HG03439 (cell line): ENCODE results near the gene UGT3A1.

Experiments used
- ATAC-seq: cut with Tn5 transposase; IDR thresholded peaks from one replicate; pipeline ENCODE4 v1.9.1; 2021; ENCODE audit warnings: mild to moderate bottlenecking, moderate library complexity; ENCODE audit not compliant: unreplicated experiment

The UGT3A1 gene

DNA sequence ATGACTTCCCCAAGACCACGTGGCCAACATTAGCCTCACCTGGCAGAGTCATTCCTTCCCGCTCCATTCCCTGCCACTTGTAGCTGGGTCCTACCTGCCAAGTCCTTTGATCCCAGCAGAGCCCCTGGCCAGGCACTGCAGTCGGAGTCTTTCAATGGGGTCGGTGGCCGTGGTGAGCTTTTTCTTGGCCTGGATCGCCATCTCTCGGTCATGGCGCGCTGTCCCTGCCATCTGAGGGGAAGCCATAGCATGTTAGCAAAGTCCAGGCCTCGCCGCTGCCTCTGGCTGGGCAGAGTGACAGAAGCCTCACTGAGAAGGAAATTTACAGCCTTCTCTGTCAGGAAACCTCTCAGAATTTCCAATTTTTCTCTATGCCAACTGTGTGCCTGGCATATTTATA lies 70.3 kb downstream of the UGT3A1 start:
- no peak for ATAC-seq

DNA sequence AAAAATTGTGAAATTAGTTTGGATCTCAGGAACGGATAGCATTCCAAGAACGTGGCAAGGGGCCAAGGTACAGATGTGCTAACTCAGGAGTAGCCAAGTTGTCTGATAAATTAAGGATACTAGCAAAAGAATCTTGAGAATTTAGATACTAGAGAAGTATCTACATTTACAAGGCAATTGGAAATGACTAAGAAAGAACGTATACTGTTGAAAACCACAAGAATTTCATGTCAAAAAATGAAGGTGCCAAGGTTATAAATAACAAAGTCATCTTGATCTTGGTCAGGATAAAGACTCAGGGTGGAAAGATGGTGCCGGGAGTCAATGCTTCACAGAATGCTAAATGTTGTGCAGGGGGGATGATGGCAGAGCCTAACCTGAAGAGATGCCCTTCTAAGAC lies 72.0 kb downstream of the UGT3A1 start:
- no peak for ATAC-seq

- no peak for ATAC-seq
Measured at GRCh38 chr5:35908814-35909213, 82.4 kb downstream of the UGT3A1 start.

DNA sequence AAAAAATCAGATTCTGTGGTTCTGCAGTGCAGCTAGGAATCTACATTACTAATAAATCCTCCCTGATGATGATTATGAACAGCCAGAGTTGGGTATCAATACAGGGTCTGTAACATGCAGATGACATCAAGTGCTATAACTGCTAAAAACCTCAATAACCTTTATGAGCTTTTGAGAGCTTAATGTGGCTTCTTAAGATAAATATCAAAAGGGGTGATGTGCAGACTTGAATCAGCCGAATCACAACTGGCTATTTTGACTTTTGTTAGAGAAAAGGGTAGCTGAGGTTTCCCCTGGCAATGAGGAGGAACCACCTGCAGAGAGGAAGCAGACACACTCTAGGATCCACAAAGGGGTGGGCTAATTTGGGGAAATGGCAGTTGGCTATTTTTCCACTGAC lies 83.0 kb downstream of the UGT3A1 start:
- no peak for ATAC-seq

GRCh38 chr5:35904443-35905132 lies 86.6 kb downstream of the UGT3A1 start:
- ATAC-seq = no peak

DNA sequence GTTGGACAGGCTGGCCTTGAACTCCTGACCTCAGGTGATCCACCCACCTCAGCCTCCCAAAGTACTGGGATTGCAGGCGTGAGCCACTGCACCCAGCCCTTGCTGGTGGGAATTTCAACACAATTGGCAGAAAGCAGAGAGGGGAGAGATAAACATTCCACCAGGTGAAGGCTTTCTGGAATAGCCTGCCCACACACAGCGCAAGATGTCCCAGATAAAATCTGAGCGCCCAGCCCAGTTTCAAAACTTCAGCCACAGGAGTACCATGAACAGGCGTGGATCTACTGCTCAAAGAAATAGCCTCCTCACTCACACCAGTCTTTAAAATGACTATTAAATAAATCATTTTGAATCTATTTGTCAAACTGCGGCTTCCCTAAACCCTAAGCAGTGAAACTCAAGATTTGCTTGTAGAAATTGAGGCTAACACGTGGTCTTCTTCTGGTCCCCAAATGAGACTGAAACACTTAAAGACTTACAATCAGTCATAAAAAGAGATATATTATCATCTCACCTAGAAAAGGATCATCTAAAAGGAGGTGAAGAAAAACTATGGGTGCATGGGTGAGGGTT lies 87.5 kb downstream of the UGT3A1 start:
- ATAC-seq = no peak

DNA sequence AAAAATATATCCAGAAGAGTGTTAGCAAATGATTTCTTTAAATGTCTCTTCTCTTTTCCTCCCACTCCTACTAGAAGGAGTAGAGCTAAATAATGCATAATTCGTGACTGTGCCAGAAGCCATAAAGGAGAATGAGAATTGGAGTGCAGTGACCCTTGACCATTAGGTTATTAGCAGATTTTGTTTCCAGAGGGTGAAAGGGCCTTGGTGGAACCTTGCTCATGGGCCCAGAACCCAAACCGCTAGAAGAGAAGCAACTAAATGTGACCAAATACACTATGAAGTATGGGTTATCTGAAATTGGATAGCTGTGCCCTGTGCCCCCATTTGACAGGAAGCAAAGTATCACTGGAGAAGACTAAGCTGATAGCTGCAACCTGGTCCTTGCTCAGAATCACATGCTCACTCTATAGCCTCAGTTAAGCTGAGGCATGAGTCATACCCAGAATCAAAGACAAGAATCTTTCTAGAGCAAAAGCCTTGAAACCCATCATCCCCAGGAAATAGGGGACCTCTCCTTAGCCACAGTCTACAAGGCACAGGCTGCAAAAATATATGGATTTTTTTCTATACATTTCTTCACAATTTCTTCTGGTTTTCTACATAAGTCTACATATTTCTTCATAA lies 89.0 kb downstream of the UGT3A1 start:
- ATAC-seq = no peak
